H9 (cell line): ENCODE measurements around the gene ZSCAN5C. TPM values are rescaled to one million over a fixed set of nuclear protein-coding genes. Genes with fewer than 3 reads are reported as not detected.
A peak's percentile ranks its signal among the peaks of the same experiment; 100 is the strongest.

Experiments used
- DNase-seq: peaks from one replicate; pipeline ENCODE4 v3.0.0-alpha.2; 2017
- H2AFZ ChIP-seq: one replicate; pipeline ENCODE4 v1.6.1; 2013; ENCODE audit warnings: mild to moderate bottlenecking, low read length, control low read depth, moderate library complexity
- H2AK5ac ChIP-seq: 2 replicates; pipeline ENCODE4 v1.6.1; 2013; ENCODE audit warnings: low read length, control low read depth, mixed read lengths; ENCODE audit not compliant: insufficient read length
- H2BK120ac ChIP-seq: one replicate; pipeline ENCODE4 v1.6.1; 2013; ENCODE audit warnings: low read depth, mild to moderate bottlenecking, low read length, control low read depth, inconsistent platforms; ENCODE audit not compliant: poor library complexity, severe bottlenecking
- H2BK12ac ChIP-seq: 2 replicates; pipeline ENCODE4 v1.6.1; 2013; ENCODE audit warnings: low read length, control low read depth, mixed read lengths, low read depth; ENCODE audit not compliant: insufficient read length
- H2BK15ac ChIP-seq: 2 replicates; pipeline ENCODE4 v1.6.1; 2013; ENCODE audit warnings: low read depth, low read length, control low read depth
- H2BK20ac ChIP-seq: one replicate; pipeline ENCODE4 v1.6.1; 2013; ENCODE audit warnings: low read depth, mild to moderate bottlenecking, low read length, control low read depth, inconsistent platforms; ENCODE audit not compliant: poor library complexity, severe bottlenecking
- H2BK5ac ChIP-seq: 2 replicates; pipeline ENCODE4 v1.6.1; 2013; ENCODE audit warnings: low read length, control low read depth, mixed read lengths; ENCODE audit not compliant: insufficient read length
- H3K14ac ChIP-seq: 2 replicates; pipeline ENCODE4 v1.6.1; 2013; ENCODE audit warnings: low read length, control low read depth; ENCODE audit not compliant: insufficient read depth
- H3K18ac ChIP-seq: 2 replicates; pipeline ENCODE4 v1.6.1; 2013; ENCODE audit warnings: low read depth, mild to moderate bottlenecking, mixed read lengths, low read length, control low read depth; ENCODE audit not compliant: insufficient read length
- H3K23ac ChIP-seq: 2 replicates; pipeline ENCODE4 v1.6.1; 2013; ENCODE audit warnings: low read length, control low read depth, mixed read lengths, low read depth; ENCODE audit not compliant: insufficient read length
- H3K23me2 ChIP-seq: 2 replicates; pipeline ENCODE4 v1.6.1; 2013; ENCODE audit warnings: low read depth, mild to moderate bottlenecking, mixed read lengths, low read length, control low read depth; ENCODE audit not compliant: insufficient read length, poor library complexity, severe bottlenecking
- H3K27ac ChIP-seq: 2 replicates; pipeline ENCODE4 v1.5.1; 2013; ENCODE audit warnings: low read length, control low read depth, mixed read lengths, low read depth; ENCODE audit not compliant: insufficient read length
- H3K27me3 ChIP-seq: 2 replicates; pipeline ENCODE4 v1.6.1; 2013; ENCODE audit warnings: low read length, control low read depth, inconsistent platforms; ENCODE audit not compliant: insufficient read depth
- H3K4ac ChIP-seq: 2 replicates; pipeline ENCODE4 v1.6.1; 2013; ENCODE audit warnings: low read depth, mild to moderate bottlenecking, control low read depth, inconsistent platforms, low read length, moderate library complexity
- H3K4me1 ChIP-seq: 2 replicates; pipeline ENCODE4 v1.6.1; 2013; ENCODE audit warnings: low read length, control low read depth, inconsistent platforms; ENCODE audit not compliant: insufficient read depth
- H3K4me2 ChIP-seq: 2 replicates; pipeline ENCODE4 v1.6.1; 2013; ENCODE audit warnings: low read length, control low read depth, mixed read lengths; ENCODE audit not compliant: insufficient read length, insufficient read depth
- H3K56ac ChIP-seq: 2 replicates; pipeline ENCODE4 v1.6.1; 2013; ENCODE audit warnings: low read depth, mild to moderate bottlenecking, mixed read lengths, low read length, control low read depth; ENCODE audit not compliant: insufficient read length
- H3K79me1 ChIP-seq: 2 replicates; pipeline ENCODE4 v1.6.1; 2013; ENCODE audit warnings: low read depth, mild to moderate bottlenecking, moderate library complexity, low read length, control low read depth, inconsistent platforms; ENCODE audit not compliant: insufficient read depth, poor library complexity, severe bottlenecking
- H3K79me2 ChIP-seq: 2 replicates; pipeline ENCODE4 v1.6.1; 2013; ENCODE audit warnings: low read length, control low read depth, inconsistent platforms; ENCODE audit not compliant: insufficient read depth
- H3K9ac ChIP-seq: 2 replicates; pipeline ENCODE4 v1.6.1; 2013; ENCODE audit warnings: low read length, control low read depth, mixed read lengths; ENCODE audit not compliant: insufficient read length; ENCODE audit errors: extremely low read depth
- H3K9me3 ChIP-seq: one replicate; pipeline ENCODE4 v1.6.1; 2013; ENCODE audit warnings: low read depth, low read length, inconsistent platforms; ENCODE audit not compliant: control insufficient read depth
- H3T11ph ChIP-seq: one replicate; pipeline ENCODE4 v1.6.1; 2013; ENCODE audit warnings: mild to moderate bottlenecking, low read length, control low read depth, inconsistent platforms
- H4K20me1 ChIP-seq: one replicate; pipeline ENCODE4 v1.6.1; 2013; ENCODE audit not compliant: control insufficient read depth, insufficient read length, insufficient read depth
- H4K5ac ChIP-seq: 2 replicates; pipeline ENCODE4 v1.6.1; 2013; ENCODE audit warnings: low read depth, mild to moderate bottlenecking, mixed read lengths, low read length, control low read depth; ENCODE audit not compliant: insufficient read length
- H4K8ac ChIP-seq: replicated peaks from 2 replicates; pipeline ENCODE4 v1.6.1; 2013; ENCODE audit warnings: low read length, control low read depth, mixed read lengths, low read depth; ENCODE audit not compliant: insufficient read length
- H4K91ac ChIP-seq: 2 replicates; pipeline ENCODE4 v1.6.1; 2013; ENCODE audit warnings: low read depth, mild to moderate bottlenecking, moderate library complexity, mixed read lengths, low read length, control low read depth; ENCODE audit not compliant: insufficient read length
- H3K27ac Mint-ChIP-seq, 3 experiments: 2 replicates in 2 of 3; 3 replicates in 1 of 3; pipeline ENCODE4 v1.8.0; 2020 to 2021; ENCODE audit warnings: mixed read lengths in 3 of 3, mild to moderate bottlenecking in 1 of 3, moderate library complexity in 1 of 3
- H3K27me3 Mint-ChIP-seq: 2 replicates; pipeline ENCODE4 v1.8.0; 2021; ENCODE audit warnings: low read depth, mild to moderate bottlenecking, moderate library complexity, mixed read lengths
- H3K36me3 Mint-ChIP-seq, 3 experiments: 2 replicates in 2 of 3; 3 replicates in 1 of 3; pipeline ENCODE4 v1.8.0; 2020 to 2021; ENCODE audit warnings: low read depth in 3 of 3, mixed read lengths in 3 of 3; ENCODE audit not compliant: insufficient read depth in 1 of 3
- H3K4me1 Mint-ChIP-seq, 2 experiments: 2 replicates each; pipeline ENCODE4 v1.8.0; 2020; ENCODE audit warnings: mixed read lengths in 2 of 2
- H3K4me3 Mint-ChIP-seq, 2 experiments: 2 replicates in 1 of 2; 3 replicates in 1 of 2; pipeline ENCODE4 v1.8.0; 2020 to 2021; ENCODE audit warnings: mild to moderate bottlenecking in 2 of 2, mixed read lengths in 2 of 2, moderate library complexity in 1 of 2
- H3K9me3 Mint-ChIP-seq, 2 experiments: 2 replicates in 1 of 2; 3 replicates in 1 of 2; pipeline ENCODE4 v1.8.0; 2020; ENCODE audit warnings: mild to moderate bottlenecking in 2 of 2, mixed read lengths in 2 of 2, moderate library complexity in 1 of 2
- CTCF ChIP-seq: fragments of 200-600 bp; sonication (generic); conservative IDR thresholded peaks from 3 replicates; pipeline ENCODE4 v1.8.0; 2021; ENCODE audit warnings: antibody characterized with exemption, mild to moderate bottlenecking
- WGBS: extraction: QIAGEN DNeasy Blood & Tissue Kit; methylation state at CpG from one replicate; pipeline ENCODE4 v1.1.7; 2013; ENCODE audit warnings: missing lambda C conversion rate, low lambda C conversion rate, mixed read lengths; ENCODE audit not compliant: insufficient read length; ENCODE audit errors: extremely low coverage; 5-methylcytosine and 5-hydroxymethylcytosine counted together
- total RNA-seq: library from RNA; stranded (reverse); gene quantifications from 2 replicates; pipeline ENCODE4 v1.2.1, GENCODE V29; 2021

The ZSCAN5C gene
- total RNA-seq, 1 experiment from 2014 or later = not detected

- peak; percentile 82 for TF ChIP-seq CTCF
- Histone ChIP-seq H3K27ac (no peak overlapping the region), H3K23me2 (no peaks in the 10 kb centered on the region), H2BK120ac (no peak overlapping the region), H4K91ac (no peak overlapping the region), H3T11ph (no peak overlapping the region), H2BK15ac (no peak overlapping the region), H4K5ac (no peak overlapping the region), H2AK5ac (no peak overlapping the region), H3K9ac (no peak overlapping the region), H3K9me3 (no peaks in the 10 kb centered on the region), H2BK20ac (no peak overlapping the region), H2AFZ (no peak overlapping the region), H3K4ac (no peak overlapping the region), H3K79me2 (no peaks in the 10 kb centered on the region), H3K27me3 (no peaks in the 10 kb centered on the region), H3K79me1 (no peaks in the 10 kb centered on the region), H4K20me1 (no peaks in the 10 kb centered on the region), H3K4me2 (no peak overlapping the region), H3K23ac (no peak overlapping the region), H3K18ac (no peak overlapping the region), H3K14ac (no peak overlapping the region), H3K4me1 (peaks cover 2% of the 10 kb centered on the region; the same call in 1 of the 2 replicates), H2BK12ac (no peak overlapping the region), H4K8ac (no peak overlapping the region), H3K56ac (no peak overlapping the region), H2BK5ac (no peak overlapping the region)
- Mint-ChIP-seq H3K27ac (peak overlapping the region in 1 of 3 experiments; percentile 70; a peak in 3 of 7 replicates), H3K4me1 (peaks cover 20 to 21% of the 10 kb centered on the region in 2 experiments), H3K36me3 (peaks cover 21 to 31% (median 31%) of the 10 kb centered on the region in 3 experiments), H3K9me3 (no peaks in the 10 kb centered on the region; a peak in 2 of 5 replicates), H3K4me3 (no peak overlapping the region), H3K27me3 (no peaks in the 10 kb centered on the region)
- no CpG with 5 or more reads among the region's 17 CpGs for WGBS
- DNase-seq = peak; percentile 75
These were observed 46.9 kb upstream of the ZSCAN5C start for GRCh38 chr19:56155124-56155687.
